ENCODE results near the gene GSTA4.
"Not testable (repeated sequence)": the region's sequence is repeated elsewhere in the genome, so short reads cannot be mapped to it uniquely, and the experiment has no call there.

The GSTA4 gene

GRCh38 chr6:53009056-53009455 is 14.0 kb upstream of the GSTA4 start:
- H3K36me3 ChIP-seq (ENCODE audit: low read length) = no peaks in the 10 kb centered on the region
- no peak overlapping the region for H3K4me2 ChIP-seq (ENCODE audit: low read depth, low read length, poor library complexity, severe bottlenecking)
- no peak overlapping the region for H2AFZ ChIP-seq (ENCODE audit: low read depth, low read length, severe bottlenecking)
- H3K9me2 ChIP-seq (replicated peaks; ENCODE audit: insufficient read depth, low read length) = no peaks in the 10 kb centered on the region
- no peaks in the 10 kb centered on the region for H3K27me3 ChIP-seq (ENCODE audit: low read length)
- TF ChIP-seq CTCF (IDR thresholded peaks at IDR 0.05; ENCODE audit: insufficient read depth, low read length, poor library complexity, severe bottlenecking) (no peak), EZH2phosphoT487 (conservative IDR thresholded peaks at IDR 0.05; ENCODE audit: low read length) (no peak)
- H3K9me3 ChIP-seq (ENCODE audit: insufficient read depth, low read length) = no peaks in the 10 kb centered on the region
- no peak overlapping the region for H3K9ac ChIP-seq (ENCODE audit: low read length)
- H3K27ac ChIP-seq (ENCODE audit: low read depth, low read length) = no peak overlapping the region
- no peaks in the 10 kb centered on the region for H3K79me2 ChIP-seq (ENCODE audit: insufficient read depth, low read length)
- no peaks in the 10 kb centered on the region for H3F3A ChIP-seq (ENCODE audit: insufficient read depth)
- no peaks in the 10 kb centered on the region for H4K20me1 ChIP-seq (ENCODE audit: low read depth, low read length)
- H3K4me3 ChIP-seq (ENCODE audit: insufficient read depth, low read length, poor library complexity, severe bottlenecking) = no peak overlapping the region

- H3K36me3 ChIP-seq (ENCODE audit: low read length); H3K79me2 ChIP-seq (ENCODE audit: insufficient read depth, low read length); H3K9ac ChIP-seq (ENCODE audit: low read length): not testable (repeated sequence)
Measured at GRCh38 chr6:53008192-53008687, 13.2 kb upstream of the GSTA4 start.

GRCh38 chr6:53005663-53006250 is 10.7 kb upstream of the GSTA4 start:
- no peak for TF ChIP-seq CTCF (IDR thresholded peaks at IDR 0.05; ENCODE audit: insufficient read depth, low read length, poor library complexity, severe bottlenecking)
- no peak for TF ChIP-seq EZH2phosphoT487 (conservative IDR thresholded peaks at IDR 0.05; ENCODE audit: low read length)
- no peaks in the 10 kb centered on the region for H4K20me1 ChIP-seq (ENCODE audit: low read depth, low read length)

More at GRCh38 chr6:53008192-53008687, 13.2 kb upstream of the GSTA4 start:
- not testable (repeated sequence) for H3K27ac ChIP-seq (ENCODE audit: low read depth, low read length); H2AFZ ChIP-seq (ENCODE audit: low read depth, low read length, severe bottlenecking); H3K4me2 ChIP-seq (ENCODE audit: low read depth, low read length, poor library complexity, severe bottlenecking); H3F3A ChIP-seq (ENCODE audit: insufficient read depth); H3K27me3 ChIP-seq (ENCODE audit: low read length); H3K9me2 ChIP-seq (replicated peaks; ENCODE audit: insufficient read depth, low read length); H3K9me3 ChIP-seq (ENCODE audit: insufficient read depth, low read length); H4K20me1 ChIP-seq (ENCODE audit: low read depth, low read length); H3K4me3 ChIP-seq (ENCODE audit: insufficient read depth, low read length, poor library complexity, severe bottlenecking)

GRCh38 chr6:52999456-52999855 is 4.4 kb upstream of the GSTA4 start:
- TF ChIP-seq EZH2phosphoT487 (conservative IDR thresholded peaks at IDR 0.05; ENCODE audit: low read length) (no peak), CTCF (IDR thresholded peaks at IDR 0.05; ENCODE audit: insufficient read depth, low read length, poor library complexity, severe bottlenecking) (no peak)
- Histone ChIP-seq H3K9ac (ENCODE audit: low read length) (no peak overlapping the region), H3K4me2 (ENCODE audit: low read depth, low read length, poor library complexity, severe bottlenecking) (no peak overlapping the region), H3K9me3 (ENCODE audit: insufficient read depth, low read length) (no peaks in the 10 kb centered on the region), H3F3A (ENCODE audit: insufficient read depth) (peaks cover 13% of the 10 kb centered on the region), H3K27ac (ENCODE audit: low read depth, low read length) (no peak overlapping the region), H4K20me1 (ENCODE audit: low read depth, low read length) (no peaks in the 10 kb centered on the region), H3K9me2 (replicated peaks; ENCODE audit: insufficient read depth, low read length) (no peaks in the 10 kb centered on the region), H3K4me3 (ENCODE audit: insufficient read depth, low read length, poor library complexity, severe bottlenecking) (no peak overlapping the region), H2AFZ (ENCODE audit: low read depth, low read length, severe bottlenecking) (no peak overlapping the region), H3K79me2 (ENCODE audit: insufficient read depth, low read length) (no peaks in the 10 kb centered on the region), H3K27me3 (ENCODE audit: low read length) (no peaks in the 10 kb centered on the region), H3K36me3 (ENCODE audit: low read length) (no peaks in the 10 kb centered on the region)

More at GRCh38 chr6:53005663-53006250, 10.7 kb upstream of the GSTA4 start:
- Histone ChIP-seq H3K9me3 (ENCODE audit: insufficient read depth, low read length) (no peaks in the 10 kb centered on the region), H3K27me3 (ENCODE audit: low read length) (no peaks in the 10 kb centered on the region), H3K9ac (ENCODE audit: low read length) (no peak overlapping the region), H3K4me2 (ENCODE audit: low read depth, low read length, poor library complexity, severe bottlenecking) (no peak overlapping the region), H3K79me2 (ENCODE audit: insufficient read depth, low read length) (no peaks in the 10 kb centered on the region), H3K9me2 (replicated peaks; ENCODE audit: insufficient read depth, low read length) (no peaks in the 10 kb centered on the region), H3K27ac (ENCODE audit: low read depth, low read length) (no peak overlapping the region), H3F3A (ENCODE audit: insufficient read depth) (no peaks in the 10 kb centered on the region), H3K36me3 (ENCODE audit: low read length) (no peaks in the 10 kb centered on the region), H3K4me3 (ENCODE audit: insufficient read depth, low read length, poor library complexity, severe bottlenecking) (no peak overlapping the region), H2AFZ (ENCODE audit: low read depth, low read length, severe bottlenecking) (no peak overlapping the region)
